Renal cortical epithelial cell (primary cell): ENCODE results near the gene SETD2. TPM values are rescaled to one million over a fixed set of nuclear protein-coding genes. Genes with fewer than 3 reads are reported as not detected.
"Not testable (repeated sequence)": the region's sequence is repeated elsewhere in the genome, so short reads cannot be mapped to it uniquely, and the experiment has no call there.

Experiments
- DNase-seq: peaks from one replicate; pipeline ENCODE4 v3.0.0-alpha.2; 2011; ENCODE audit warnings: low read depth
- total RNA-seq: library from RNA; depleted of rRNA; stranded (reverse); fragments of >200 nt; gene quantifications from 2 replicates; pipeline ENCODE4 v1.2.3, GENCODE V29; 2014

Gene SETD2
- total RNA-seq, 1 donor from 2014 or later: 75.3 TPM

DNA sequence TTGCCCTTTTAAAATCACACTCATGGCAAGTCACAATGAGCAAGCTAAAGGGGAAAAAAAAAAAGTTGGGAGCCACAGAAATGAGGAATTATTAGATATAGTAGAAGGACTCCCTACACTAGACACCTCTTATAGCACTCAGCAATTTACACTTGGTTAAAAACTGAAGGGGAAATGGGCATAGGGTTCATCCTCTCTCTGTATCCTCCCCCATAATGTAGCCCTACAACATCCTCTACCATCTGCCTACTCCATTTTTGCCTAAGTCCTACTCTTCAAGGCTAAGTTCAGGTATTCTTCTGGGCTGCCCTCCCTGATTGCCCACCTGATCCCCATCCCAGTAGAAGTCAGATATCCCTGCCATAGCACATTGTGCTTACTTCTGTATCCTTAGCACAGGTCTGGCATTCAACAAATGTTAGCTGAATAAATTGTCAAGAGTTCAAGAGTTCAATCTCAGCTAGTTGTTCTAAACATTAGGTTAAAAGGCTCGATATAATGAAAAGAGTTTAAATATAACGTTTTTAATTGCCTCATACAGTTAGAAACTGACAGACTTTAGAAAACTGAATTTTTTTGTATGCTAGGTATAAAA, 14.5 kb downstream of the SETD2 start:
- DNase-seq: no peak

DNA sequence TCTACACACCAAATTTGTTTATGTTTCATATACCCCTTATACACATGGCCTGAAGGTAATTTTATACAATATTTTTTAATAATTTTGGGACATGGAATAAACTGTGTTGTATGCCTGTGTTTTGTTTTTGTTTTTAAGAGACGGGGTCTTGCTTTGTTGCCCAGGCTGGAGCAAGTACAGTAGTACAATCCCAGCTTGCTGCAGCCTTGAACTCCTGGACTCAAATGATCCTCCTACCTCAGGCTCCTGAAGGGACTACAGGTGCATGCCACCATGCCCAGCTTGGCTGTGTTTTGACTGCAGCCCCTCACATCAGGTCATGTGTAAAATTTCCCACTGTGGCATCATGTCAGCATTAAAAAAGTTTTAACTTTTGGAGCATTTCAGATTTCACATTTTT, 18.6 kb downstream of the SETD2 start:
- no peak for DNase-seq

DNA sequence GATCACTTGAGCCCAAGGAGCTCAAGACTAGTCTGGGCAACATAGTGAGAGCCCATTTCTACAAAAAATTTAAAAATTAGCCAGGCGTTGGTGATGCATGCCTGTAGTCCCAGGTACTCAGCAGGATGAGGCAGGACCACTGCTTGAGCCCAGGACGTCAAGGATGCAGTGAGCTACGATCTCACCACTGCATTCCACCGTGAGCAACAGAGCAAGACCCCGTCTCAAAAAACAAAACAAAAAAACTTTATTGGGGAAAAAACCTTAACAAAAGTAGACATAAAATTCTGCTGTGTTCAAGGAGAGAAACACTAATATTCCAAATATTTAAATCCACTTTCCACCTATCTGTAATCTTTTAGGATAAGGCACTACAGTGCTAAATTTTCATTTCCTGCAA, 20.8 kb downstream of the SETD2 start:
- DNase-seq: no peak

DNA sequence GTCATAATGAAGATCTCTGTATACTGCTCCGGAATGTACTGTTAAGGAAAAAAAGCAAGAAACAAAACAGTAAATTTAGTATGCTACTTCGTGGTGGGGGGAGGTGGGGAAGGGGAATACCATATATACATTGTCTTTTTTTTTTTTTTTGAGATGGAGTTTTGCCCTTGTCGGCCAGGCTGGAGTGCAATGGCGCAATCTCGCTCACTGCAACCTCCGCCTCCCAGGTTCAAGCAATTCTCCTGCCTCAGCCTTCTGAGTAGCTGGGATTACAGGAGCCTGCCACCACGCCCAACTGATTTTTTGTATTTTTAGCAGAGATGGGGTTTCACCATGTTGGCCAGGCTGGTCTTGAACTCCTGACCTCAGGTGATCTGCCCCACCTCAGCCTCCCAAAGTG, 21.4 kb downstream of the SETD2 start:
- DNase-seq: not testable (repeated sequence)

DNA sequence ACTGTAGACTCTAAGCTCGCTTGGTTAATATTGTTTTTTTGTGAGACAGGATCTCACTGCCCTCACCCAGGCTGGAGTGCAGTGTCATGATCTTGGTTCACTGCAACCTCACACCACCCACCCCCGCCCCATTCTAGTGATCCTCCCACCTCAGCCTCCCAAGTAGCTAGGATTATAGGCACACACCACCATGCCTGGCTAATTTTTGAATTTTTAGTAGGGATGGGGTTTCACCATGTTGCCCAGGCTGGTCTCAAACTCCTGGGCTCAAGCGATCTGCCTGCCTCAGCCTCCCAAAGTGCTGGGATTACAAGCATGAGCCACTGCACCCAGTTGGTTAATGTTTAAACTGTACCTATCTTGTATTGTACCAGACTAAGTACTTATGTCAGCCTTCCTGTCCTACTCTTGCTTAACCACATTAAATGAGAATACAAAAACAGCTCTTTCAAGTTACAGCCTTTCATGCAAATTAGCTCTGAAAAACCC, 22.9 kb downstream of the SETD2 start:
- peak; percentile 95 for DNase-seq

DNA sequence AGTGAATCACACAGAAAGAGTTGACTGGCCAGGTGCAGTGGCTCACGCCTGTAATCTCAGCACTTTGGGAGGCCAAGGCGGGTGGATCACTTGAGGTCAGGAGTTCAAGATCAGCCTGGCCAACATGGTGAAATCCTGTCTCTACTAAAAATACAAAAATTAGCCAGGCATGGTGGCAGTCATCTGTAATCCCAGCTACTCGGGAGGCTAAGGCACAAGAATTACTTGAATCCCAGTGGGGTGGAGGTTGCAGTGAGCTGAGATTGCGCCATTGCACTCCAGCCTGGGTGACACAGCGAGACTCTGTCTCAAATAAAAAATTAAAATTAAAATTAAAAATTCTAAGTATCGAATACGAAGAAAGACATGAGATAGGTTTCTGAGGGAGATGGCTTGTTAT, 23.4 kb downstream of the SETD2 start:
- not testable (repeated sequence) for DNase-seq

DNA sequence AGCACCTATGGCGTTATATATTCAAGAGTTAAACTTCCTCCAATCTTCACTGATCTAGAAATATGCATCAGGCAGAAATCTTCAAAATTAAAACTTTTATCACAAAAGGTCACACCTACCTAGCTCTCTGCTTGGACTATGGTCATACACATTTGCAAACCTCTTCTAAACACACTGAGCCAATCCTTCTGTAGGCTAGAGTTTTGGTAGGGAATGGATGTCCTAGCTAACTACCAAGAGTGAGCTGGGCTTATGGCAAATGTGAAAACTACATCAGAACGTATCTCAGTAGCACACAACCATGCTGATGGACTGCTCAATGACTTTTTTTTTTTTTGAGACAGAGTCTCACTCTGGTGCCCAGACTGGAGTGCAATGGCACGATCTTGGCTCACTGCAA, 29.6 kb downstream of the SETD2 start:
- no peak for DNase-seq

DNA sequence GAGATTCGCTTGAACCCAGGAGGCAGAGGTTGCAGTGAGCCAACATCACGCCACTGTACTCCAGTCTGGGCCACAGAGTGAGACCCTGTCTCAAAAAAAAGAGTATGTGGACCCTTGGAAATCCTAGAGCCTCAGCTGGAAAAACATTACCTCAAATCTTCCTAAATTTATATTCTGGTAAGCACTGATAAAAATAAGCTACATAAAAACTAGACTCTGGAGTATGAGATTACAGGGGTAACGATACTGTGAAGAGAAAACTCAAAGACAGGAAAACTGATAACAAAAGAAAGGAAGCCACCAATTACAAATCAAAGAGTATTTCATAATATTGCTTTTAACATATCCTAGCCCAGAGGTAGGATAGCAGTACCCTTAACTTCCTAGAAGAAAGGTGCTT, 30.3 kb downstream of the SETD2 start:
- DNase-seq: no peak

DNA sequence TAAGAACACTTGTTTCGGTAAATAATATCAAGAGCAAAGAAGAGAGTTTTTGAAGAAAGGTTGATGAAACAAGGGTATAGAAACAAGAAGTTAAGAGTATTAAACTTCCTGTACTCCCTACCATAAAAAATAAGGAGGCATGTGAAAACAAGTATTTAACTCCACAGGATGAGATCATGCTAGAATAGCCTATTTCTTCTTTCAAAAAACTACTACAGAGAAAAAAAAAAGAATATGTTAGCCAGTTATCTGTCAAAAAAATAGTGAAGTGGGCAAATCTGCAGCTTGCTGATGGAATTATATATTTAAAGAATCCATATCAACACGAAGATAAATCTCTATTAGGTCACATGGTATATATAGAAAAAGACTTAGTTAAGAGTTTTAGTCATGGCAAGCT, 33.4 kb downstream of the SETD2 start:
- DNase-seq: no peak

DNA sequence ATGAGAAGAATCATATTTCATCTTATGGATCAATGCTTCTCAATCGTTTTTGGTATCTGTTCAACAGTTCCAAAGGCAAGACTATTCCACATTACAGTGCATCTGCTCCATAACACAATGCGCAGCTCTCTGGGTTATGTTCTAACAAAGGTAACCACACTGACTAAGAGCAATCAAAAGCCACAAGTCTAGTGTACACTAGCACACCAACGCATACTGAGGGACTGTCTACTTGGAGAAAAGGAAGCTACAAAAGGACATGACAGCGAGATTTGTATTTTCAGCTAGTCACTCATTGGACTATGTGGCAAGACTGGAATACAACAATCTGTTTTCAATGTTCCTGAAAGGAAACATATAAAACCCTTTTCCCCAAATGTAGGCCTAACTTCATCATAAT, 35.8 kb downstream of the SETD2 start:
- DNase-seq: no peak

DNA sequence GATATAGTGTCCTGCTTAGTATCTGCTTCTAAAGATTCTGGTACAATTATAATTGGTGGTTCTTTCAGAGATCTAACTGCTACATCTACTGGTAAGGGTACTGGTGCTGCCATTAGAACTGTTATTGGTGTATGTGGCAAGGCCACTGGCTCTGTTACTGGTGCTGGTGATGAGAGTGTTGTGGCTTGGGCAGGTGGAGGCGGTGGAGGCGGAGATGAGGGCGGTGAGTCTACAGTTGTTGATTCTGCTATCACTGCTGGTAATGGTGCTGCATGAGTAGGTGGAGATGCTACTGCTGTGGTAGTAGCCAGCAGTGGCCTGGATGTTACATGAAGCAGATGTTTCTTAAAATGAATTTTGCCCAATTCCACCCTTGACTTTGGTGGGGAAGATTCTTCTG, 40.1 kb downstream of the SETD2 start:
- DNase-seq: no peak

DNA sequence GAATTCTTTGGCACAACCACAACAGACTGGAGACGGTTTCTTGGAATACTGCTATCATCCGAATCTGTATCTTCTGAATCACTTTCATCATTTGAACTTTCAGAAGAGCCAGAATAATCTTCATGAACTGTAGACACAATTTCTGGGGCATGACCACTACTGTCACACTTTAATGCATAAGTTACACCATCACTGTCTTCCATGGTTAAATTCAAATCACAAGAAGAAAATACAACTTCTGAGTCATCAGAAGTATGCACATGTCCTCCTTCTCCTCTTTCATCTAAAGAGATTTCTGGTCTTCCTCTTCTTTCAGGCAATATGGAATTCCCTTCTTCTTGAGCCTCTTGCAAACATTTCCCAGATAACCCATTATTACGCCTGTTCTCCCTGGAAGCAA, 42.5 kb downstream of the SETD2 start:
- no peak for DNase-seq

DNA sequence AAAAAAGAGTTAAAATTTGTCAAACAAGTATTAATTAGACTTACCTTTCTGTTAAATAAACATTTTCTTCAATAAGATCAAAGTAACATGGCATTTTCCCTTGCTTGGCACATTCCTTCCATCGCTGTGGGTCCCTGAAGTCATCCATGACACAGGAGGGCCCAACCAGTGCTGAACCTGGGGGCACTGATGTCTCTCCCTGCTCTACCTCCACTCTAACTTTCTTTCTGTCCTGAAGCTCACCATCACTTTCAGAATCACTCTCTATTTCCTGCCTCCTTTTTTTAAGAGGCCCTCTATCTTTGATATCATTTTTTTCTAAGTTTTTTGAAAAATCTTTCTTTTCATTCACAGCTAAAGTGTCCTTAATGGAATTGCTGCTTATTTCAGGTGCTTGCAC, 43.8 kb downstream of the SETD2 start:
- DNase-seq: no peak

DNA sequence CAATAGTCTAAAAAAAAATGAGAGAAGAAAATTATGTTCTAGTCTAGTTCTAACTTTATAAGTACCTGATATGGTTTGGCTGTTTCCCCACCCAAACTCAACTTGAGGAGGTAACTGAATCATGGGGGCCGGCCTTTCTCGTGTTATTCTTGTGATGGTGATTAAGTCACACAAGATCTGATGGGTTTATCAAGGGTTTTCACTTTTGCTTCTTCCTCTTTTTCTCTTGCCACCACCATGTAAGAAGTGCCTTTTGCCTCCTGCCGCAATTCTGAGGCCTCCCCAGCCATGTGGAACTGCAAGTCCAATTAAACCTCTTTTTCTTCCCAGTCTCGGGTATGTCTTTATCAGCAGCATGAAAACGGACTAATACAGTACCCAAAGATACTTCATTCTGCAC, 44.5 kb downstream of the SETD2 start:
- DNase-seq: not testable (repeated sequence)

DNA sequence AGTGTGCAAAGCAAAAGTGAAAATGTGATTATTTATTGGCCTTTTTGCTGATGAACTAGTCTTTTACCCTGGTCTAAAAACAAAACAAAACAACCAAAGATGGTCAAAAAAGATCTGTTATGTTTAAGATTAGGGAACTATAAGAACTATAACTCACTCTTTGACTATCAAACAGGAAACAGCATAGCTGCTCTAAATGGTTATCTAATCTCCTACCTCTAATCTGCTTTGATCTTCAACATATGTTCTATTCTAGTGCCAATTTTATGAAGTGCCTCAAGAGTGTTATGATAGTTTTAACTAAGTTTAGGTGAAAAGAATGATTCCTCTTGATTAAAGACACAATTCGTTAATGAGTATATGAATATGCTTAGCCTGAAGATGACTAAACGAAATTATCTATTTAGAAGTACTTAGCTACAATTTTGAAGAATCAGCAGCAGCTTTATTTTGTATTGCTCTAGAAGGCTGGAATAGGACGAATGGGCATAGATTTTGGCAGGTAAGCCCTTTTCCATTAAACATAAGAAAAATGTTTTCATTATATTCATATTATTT, 46.0 kb downstream of the SETD2 start:
- DNase-seq: no peak

DNA sequence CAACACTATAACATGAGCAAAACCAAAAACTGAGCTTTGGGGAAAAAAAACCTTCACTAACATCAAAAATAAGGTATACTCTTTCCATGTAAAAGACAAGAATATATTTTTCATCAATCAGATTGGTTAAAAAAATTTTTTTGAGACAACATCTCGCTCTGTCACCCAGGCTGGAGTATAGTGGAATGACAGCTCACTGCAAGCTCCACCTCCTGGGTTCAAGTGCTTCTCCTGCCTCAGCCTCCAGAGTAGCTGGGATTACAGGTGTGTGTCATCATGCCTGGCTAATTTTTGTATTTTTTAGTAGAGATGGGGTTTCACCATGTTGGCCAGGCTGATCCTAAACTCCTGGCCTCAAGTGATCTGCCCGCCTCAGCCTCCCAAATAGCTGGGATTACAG, 48.4 kb downstream of the SETD2 start:
- not testable (repeated sequence) for DNase-seq

DNA sequence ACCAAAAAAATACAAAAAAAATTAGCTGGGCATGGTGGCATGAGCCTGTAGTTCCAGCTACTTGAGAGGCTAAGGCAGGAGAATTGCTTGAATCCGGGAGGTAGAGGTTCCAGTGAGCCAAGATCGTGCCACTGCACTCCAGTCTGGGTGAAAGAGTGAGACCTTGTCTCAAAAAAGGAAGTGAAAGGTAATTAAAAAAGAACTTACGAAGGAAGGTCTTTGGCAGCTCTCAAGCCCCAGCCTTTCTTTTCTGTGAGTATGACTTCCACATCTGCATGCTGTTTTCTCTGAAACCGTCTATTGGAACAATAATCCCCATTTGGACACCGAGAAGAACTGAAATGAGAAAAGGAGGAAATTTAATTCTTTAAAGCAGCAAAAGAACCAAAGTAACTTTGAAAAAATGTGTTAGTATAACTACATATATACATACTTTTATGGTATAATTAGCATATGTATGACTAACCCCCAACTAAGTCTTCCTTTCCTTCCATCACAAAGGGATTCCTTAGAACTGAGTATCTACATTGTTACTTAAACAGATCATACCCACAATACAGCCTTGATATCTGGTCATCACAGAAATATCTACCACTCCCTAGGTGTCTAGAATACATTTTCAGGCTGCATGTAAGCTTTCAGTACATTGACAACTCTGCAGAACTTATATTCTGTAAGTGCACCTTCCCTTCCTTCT, 50.1 kb downstream of the SETD2 start:
- DNase-seq: no peak

DNA sequence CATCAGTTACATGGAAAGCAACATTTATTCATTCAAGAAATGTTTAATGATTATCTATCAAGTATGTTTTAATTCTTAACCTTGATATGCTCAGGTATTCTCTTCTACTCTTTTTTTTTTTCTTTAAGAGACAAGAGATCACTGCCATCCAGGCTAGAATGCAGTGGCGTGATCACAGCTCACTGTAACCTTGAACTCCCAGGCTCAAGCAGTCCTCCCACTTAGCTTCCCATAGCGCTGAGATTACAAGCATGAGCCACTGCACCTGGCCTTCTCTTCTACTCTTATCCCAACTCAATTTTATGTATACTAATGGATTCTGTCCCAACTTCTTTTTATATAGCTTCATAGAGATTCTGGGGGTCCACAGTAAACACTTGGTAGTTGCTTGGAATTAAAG, 50.9 kb downstream of the SETD2 start:
- no peak for DNase-seq

DNA sequence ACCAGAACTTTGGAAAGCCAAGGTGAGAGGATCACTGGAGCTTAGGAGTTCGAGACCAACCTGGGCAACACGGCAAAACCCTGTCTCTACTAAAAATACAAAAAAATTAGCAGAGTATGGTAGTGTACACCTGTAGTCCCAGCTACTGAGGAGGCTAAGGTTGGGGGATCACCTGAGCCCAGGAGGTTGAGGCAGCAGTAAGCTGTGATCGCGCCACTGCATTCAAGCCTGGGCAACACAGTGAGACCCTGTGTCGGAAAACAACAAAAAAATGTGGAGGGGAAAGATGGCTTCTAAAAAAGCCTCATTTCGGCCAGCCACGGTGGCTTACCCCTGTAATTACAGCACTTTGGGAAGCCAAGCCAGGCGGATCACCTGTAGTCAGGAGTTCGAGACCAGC, 54.5 kb downstream of the SETD2 start:
- DNase-seq: no peak

DNA sequence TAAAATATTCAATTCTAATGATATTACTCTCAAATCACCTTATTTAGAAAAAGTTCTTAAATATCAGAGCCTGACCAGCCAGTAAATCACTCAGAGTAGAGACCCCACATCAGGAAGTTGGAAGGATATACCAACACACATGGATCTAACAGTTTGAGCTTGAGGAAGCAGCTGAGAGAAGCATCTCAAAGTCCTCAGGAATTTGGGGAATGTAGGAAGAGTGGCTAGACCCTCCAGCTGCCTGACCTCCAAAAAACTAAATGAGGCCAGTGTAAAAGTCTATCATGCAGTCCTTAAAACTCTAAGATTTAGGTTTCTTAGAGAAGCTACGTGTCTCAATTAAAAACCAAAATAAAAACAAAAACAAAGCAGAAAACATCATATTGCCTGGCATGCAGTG, 55.4 kb downstream of the SETD2 start:
- no peak for DNase-seq

DNA sequence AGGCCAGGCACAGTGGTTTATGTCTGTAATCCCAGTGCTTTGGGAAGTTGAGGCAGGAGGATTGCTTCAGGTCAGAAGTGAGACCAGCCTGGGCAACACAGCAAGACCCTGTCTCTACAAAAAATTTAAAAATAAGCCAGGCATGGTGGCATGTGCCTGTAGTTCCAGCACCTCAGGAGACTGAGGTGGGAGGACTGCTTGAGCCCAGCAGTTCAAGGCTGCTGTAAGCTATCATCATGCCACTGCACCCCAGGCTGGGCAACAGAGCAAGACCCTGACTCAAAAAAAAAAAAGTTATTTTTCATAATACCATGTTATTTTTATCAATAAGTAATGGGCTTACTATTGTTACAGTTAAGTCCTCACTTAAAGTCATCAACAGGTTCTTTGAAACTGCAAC, 59.7 kb downstream of the SETD2 start:
- DNase-seq: no peak

DNA sequence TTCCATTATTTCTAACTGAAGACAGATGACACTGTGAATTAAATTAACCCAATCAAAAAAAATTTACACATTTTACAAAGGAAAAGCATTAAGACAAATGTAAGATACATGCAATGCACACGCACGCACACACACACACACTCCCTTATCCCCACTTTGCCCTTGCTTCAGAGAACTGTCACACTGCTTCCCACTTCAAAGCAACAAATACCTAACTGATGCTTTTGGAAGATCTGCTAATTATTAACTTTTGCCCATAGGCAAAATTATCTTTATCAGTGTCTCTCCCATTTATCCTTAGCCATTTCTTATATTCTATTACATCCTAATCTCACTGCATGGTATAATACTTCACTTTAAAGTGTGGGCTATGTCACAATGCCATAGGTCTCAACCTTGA, 60.3 kb downstream of the SETD2 start:
- DNase-seq: peak; percentile 17

DNA sequence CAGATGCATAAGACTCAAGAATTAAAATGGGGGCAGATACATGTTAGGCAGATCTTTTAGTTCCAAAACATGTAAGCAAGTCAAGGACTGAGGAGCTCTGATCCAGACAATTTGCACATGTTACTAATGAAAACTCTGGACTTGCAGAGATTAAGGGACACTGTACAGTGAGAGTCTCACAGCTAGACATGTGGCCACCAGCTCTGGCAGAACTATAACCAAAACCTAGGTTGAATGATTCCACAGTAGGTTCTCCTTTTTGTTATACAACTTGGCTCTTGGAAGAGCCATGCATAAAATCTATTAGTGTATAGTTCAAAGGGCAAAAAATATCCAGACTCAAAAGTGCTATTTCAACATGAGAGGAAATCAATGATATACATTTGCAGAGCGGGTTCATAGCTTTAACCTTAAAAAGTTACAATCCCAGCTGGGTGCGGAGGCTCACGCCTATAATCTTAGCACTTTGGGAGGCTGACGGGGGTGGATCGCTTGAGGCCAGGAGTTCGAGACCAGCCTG, 61.8 kb downstream of the SETD2 start:
- no peak for DNase-seq
